NB4 (cell line): ENCODE data around the gene SDF2.

Experiments
- CTCF ChIP-seq: IDR thresholded peaks from one replicate; pipeline ENCODE4 v1.5.1; 2012; ENCODE audit warnings: low read depth, low read length
- MAX ChIP-seq: IDR thresholded peaks from 2 replicates; pipeline ENCODE4 v1.6.1; 2011; ENCODE audit warnings: low read depth, low read length
- MYC ChIP-seq: IDR thresholded peaks from 2 replicates; pipeline ENCODE4 v1.6.1; 2011; ENCODE audit warnings: low read depth, low read length
- POLR2A ChIP-seq: IDR thresholded peaks from 2 replicates; pipeline ENCODE4 v1.6.1; 2011; ENCODE audit warnings: mild to moderate bottlenecking; ENCODE audit not compliant: insufficient read length; ENCODE audit errors: extremely low read depth

- TF ChIP-seq CTCF (no peak), POLR2A (no peak), MAX (no peak), MYC (no peak)
These were observed 772 bp upstream of the SDF2 start for GRCh38 chr17:28662527-28662829.
